OCI-LY1 (cell line): Measurements from ENCODE around the gene SHLD2.
"Not testable (repeated sequence)": the region's sequence is repeated elsewhere in the genome, so short reads cannot be mapped to it uniquely, and the experiment has no call there.

Experiments used
- EZH2 ChIP-seq: fragments of 200-600 bp; sonication (generic), shearing (Covaris generic); IDR thresholded peaks from 2 replicates; pipeline ENCODE4 v1.8.0; 2017; ENCODE audit warnings: borderline replicate concordance, mixed run types, mild to moderate bottlenecking, antibody characterized with exemption, low read length, moderate library complexity, mixed read lengths
- TF ChIP-seq, protein P1 (sequence below): fragments of 200-600 bp; sonication (generic), shearing (Covaris generic); IDR thresholded peaks from 2 replicates; pipeline ENCODE4 v1.5.1; 2017; ENCODE audit warnings: mild to moderate bottlenecking, antibody characterized with exemption, low read length, moderate library complexity, mixed read lengths

DNA sequence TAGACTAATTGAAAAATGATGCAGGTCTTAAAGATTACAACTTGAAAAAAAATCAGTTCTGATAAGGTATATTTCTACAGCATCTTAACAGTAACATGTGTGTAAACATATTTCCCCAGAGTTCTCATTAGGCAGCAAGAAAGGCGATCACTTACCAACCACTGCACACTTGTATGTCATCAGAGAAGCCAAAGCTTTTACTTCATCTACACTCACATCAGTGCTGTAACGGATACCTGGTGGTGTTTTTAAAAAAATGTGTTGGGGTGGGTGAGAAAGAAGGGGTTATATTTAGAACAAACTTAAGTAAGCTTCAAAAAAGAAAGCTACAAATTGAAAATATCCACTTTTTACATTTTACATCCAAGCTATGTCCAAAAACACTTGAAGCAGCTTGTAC is 18.6 kb upstream of the SHLD2 start:
- TF ChIP-seq, protein P1, sequence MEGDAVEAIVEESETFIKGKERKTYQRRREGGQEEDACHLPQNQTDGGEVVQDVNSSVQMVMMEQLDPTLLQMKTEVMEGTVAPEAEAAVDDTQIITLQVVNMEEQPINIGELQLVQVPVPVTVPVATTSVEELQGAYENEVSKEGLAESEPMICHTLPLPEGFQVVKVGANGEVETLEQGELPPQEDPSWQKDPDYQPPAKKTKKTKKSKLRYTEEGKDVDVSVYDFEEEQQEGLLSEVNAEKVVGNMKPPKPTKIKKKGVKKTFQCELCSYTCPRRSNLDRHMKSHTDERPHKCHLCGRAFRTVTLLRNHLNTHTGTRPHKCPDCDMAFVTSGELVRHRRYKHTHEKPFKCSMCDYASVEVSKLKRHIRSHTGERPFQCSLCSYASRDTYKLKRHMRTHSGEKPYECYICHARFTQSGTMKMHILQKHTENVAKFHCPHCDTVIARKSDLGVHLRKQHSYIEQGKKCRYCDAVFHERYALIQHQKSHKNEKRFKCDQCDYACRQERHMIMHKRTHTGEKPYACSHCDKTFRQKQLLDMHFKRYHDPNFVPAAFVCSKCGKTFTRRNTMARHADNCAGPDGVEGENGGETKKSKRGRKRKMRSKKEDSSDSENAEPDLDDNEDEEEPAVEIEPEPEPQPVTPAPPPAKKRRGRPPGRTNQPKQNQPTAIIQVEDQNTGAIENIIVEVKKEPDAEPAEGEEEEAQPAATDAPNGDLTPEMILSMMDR, result not testable (repeated sequence)
- TF ChIP-seq EZH2, result not testable (repeated sequence)
